ENCODE results near the gene OBP2B. TPM values are rescaled to one million over a fixed set of nuclear protein-coding genes. Genes with fewer than 3 reads are reported as not detected.

OBP2B gene
- total RNA-seq, 6 donors from 2014 or later, result not detected

GRCh38 chr9:133163504-133164172 is 45.4 kb downstream of the OBP2B start, which contains the start of gene GBGT1:
Gene GBGT1 (minus strand): TSS chr9:133163914. CDS start chr9:133162412, 1,502 bp downstream.
- Histone ChIP-seq H3K4me3 (peak within 1 kb of the TSS; percentile 52 to 77 (median 68)), H3K27ac (peak within 1 kb of the TSS; percentile 36 to 88 (median 84)), H3K36me3 (peaks cover 0 to 3% (median 0%) of the 10 kb centered on the region in 4 donors), H3K4me1 (peaks cover 21 to 32% (median 26%) of the 10 kb centered on the region in 4 donors), H3K27me3 (no peaks in the 10 kb centered on the region), H3K9me3 (no peaks in the 10 kb centered on the region)
- peak in 1 of 4 donors; percentile 82 for TF ChIP-seq POLR2A (IDR thresholded peaks at IDR 0.05)
- TF ChIP-seq, protein P1, sequence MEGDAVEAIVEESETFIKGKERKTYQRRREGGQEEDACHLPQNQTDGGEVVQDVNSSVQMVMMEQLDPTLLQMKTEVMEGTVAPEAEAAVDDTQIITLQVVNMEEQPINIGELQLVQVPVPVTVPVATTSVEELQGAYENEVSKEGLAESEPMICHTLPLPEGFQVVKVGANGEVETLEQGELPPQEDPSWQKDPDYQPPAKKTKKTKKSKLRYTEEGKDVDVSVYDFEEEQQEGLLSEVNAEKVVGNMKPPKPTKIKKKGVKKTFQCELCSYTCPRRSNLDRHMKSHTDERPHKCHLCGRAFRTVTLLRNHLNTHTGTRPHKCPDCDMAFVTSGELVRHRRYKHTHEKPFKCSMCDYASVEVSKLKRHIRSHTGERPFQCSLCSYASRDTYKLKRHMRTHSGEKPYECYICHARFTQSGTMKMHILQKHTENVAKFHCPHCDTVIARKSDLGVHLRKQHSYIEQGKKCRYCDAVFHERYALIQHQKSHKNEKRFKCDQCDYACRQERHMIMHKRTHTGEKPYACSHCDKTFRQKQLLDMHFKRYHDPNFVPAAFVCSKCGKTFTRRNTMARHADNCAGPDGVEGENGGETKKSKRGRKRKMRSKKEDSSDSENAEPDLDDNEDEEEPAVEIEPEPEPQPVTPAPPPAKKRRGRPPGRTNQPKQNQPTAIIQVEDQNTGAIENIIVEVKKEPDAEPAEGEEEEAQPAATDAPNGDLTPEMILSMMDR (IDR thresholded peaks at IDR 0.05), result no peak
- peak in 1 of 2 donors; percentile 57 for TF ChIP-seq POLR2AphosphoS5 (IDR thresholded peaks at IDR 0.05)
- ATAC-seq (ENCODE audit: low FRiP score in 2 of 2), result peak; percentile 52 to 87
- DNase-seq, result peak; percentile 81 to 95
- WGBS, 2 donors, result 1 to 5% methylated on average over 28 to 53 of the region's 56 CpGs

DNA sequence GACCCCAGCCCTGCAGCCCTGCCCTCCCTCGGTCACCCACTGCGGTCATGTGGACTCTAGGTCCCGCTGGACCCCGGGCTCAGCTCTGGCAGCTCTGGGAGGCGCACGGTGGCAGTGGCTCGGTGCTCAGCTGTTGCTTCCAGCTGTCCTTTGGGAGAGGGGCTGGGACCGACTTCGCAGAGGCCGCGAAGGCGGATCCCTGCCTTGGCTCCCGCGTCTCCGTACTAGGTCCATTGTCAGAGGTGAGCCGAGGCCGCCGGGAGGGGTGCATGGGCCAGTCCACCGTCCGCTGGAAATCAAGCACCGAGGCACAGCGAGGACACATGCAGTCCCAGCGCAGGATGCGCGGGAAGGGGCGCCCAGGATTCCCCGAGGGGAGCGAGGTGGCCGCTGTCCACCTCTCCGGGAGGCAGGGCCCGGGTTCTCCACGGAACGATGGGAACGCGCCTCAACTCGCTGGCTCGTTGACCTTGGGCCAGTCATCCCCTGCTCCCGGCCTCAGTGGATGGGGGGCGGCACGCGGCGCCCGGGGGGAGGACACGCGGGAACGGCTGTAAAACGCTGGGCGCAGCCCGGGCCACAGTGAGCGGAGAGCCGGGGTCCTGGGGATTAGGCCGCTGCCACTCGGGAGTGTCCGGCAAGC is 46.1 kb downstream of the OBP2B start:
- ATAC-seq (ENCODE audit: low FRiP score in 2 of 2), result peak in 1 of 2 donors; percentile 20
- WGBS, 2 donors, result 41 to 55% methylated on average over 8 to 54 of the region's 54 CpGs
- peak in 1 of 2 donors; percentile 85 for DNase-seq
- TF ChIP-seq EP300 (IDR thresholded peaks at IDR 0.05) (no peak), POLR2AphosphoS5 (IDR thresholded peaks at IDR 0.05) (no peak), POLR2A (IDR thresholded peaks at IDR 0.05) (no peak)
- TF ChIP-seq, protein P1 (IDR thresholded peaks at IDR 0.05), result no peak
- Histone ChIP-seq H3K27ac (peak overlapping the region; percentile 36 to 88 (median 84)), H3K27me3 (no peaks in the 10 kb centered on the region), H3K36me3 (peaks cover 0 to 3% (median 0%) of the 10 kb centered on the region in 4 donors), H3K4me1 (peaks cover 21 to 32% (median 26%) of the 10 kb centered on the region in 4 donors), H3K4me3 (peak overlapping the region; percentile 52 to 77 (median 68)), H3K9me3 (no peaks in the 10 kb centered on the region)

DNA sequence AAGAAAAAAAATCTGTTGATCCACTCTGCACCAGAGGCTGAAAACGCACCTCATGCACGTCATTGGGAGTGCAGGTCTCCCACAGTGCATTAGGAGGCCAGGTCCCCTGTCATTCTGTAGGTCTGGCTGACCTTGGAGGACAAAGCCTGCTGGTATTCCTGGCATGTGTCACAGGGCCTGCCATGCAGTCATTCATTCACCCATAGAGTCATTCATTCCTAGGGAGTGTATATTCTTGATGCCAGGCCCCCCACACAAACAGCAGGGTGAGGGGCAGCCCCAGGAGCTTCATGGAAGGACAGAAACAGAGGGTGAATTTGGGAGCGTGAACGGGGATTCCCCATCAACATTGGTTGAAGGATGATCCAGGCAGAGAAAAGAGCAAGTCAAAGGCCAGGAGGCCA is 47.5 kb downstream of the OBP2B start:
- Histone ChIP-seq H3K36me3 (peaks cover 0 to 3% (median 0%) of the 10 kb centered on the region in 4 donors), H3K27ac (peak overlapping the region in 1 of 4 donors; percentile 31), H3K4me3 (no peak overlapping the region), H3K4me1 (peaks cover 21 to 32% (median 26%) of the 10 kb centered on the region in 4 donors), H3K27me3 (no peaks in the 10 kb centered on the region), H3K9me3 (no peaks in the 10 kb centered on the region)
- DNase-seq (no peak), ATAC-seq (ENCODE audit: low FRiP score in 2 of 2) (no peak)
- no peak for TF ChIP-seq POLR2AphosphoS5 (IDR thresholded peaks at IDR 0.05)
- TF ChIP-seq, protein P1 (IDR thresholded peaks at IDR 0.05), result no peak
- TF ChIP-seq EP300 (IDR thresholded peaks at IDR 0.05), result no peak
- TF ChIP-seq POLR2A (IDR thresholded peaks at IDR 0.05), result no peak
- 83 to 86% methylated on average over 4 of the region's 4 CpGs for WGBS, 2 donors

- peak in 1 of 4 donors; percentile 9 for TF ChIP-seq POLR2A (IDR thresholded peaks at IDR 0.05)
- TF ChIP-seq POLR2AphosphoS5 (IDR thresholded peaks at IDR 0.05), result peak; percentile 44 to 58
- peak in 1 of 4 donors; percentile 69 for TF ChIP-seq EP300 (IDR thresholded peaks at IDR 0.05)
- TF ChIP-seq, protein P1 (IDR thresholded peaks at IDR 0.05), result peak; percentile 73 to 86 (median 80)
- WGBS, 2 donors, result 56 to 61% methylated on average over 9 of the region's 9 CpGs
- ATAC-seq (ENCODE audit: low FRiP score in 2 of 2) (peak; percentile 88 to 89), DNase-seq (peak in 1 of 2 donors; percentile 84)
- Histone ChIP-seq H3K4me1 (peaks cover 21 to 32% (median 26%) of the 10 kb centered on the region in 4 donors), H3K27ac (peak overlapping the region in 3 of 4 donors; percentile 5 to 63 (median 63)), H3K36me3 (peaks cover 0 to 3% (median 0%) of the 10 kb centered on the region in 4 donors), H3K9me3 (no peaks in the 10 kb centered on the region), H3K4me3 (no peak overlapping the region), H3K27me3 (no peaks in the 10 kb centered on the region)
Measured at GRCh38 chr9:133160742-133161546, 48.1 kb downstream of the OBP2B start.
